ENCODE results near the gene TDRD3.

GRCh38 chr13:60363288-60363687 lies 33.7 kb upstream of the TDRD3 start:
- TF ChIP-seq CTCF (conservative IDR thresholded peaks at IDR 0.05) (no peak), EZH2 (IDR thresholded peaks at IDR 0.05; ENCODE audit: low read depth) (no peak)
